22Rv1 (cell line): ENCODE results near the gene UPF1.

Source experiments
- CTCF ChIP-seq: fragments of 450-650 bp; IDR thresholded peaks from 2 replicates; pipeline ENCODE4 v1.5.1; 2017; ENCODE audit warnings: mild to moderate bottlenecking
- ZFX ChIP-seq: fragments of 450-650 bp; IDR thresholded peaks from 2 replicates; pipeline ENCODE4 v1.6.1; 2017; ENCODE audit warnings: antibody characterized with exemption, borderline replicate concordance

- TF ChIP-seq CTCF: no peak
- no peak for TF ChIP-seq ZFX
These were observed 20.0 kb downstream of the UPF1 start for GRCh38 chr19:18851673-18852325.
